Body of pancreas (tissue), 4 donors: ENCODE data around the gene MTFMT.

ENCODE experiments used
- POLR2A ChIP-seq, 3 donors: fragments of 450-650 bp; IDR thresholded peaks; one replicate each; pipeline ENCODE4 v1.6.1; 2016; ENCODE audit warnings: antibody characterized with exemption in 3 of 3, mild to moderate bottlenecking in 2 of 3
- TF ChIP-seq, protein P1 (sequence below), 7 experiments: fragments of 450-650 bp in 4 of 7; fragments of 200-600 bp in 3 of 7; sonication (generic) in 3 of 7; IDR thresholded peaks; one replicate each; pipeline ENCODE4 v1.5.1; 2016 to 2019; ENCODE audit warnings: antibody characterized with exemption in 7 of 7

DNA sequence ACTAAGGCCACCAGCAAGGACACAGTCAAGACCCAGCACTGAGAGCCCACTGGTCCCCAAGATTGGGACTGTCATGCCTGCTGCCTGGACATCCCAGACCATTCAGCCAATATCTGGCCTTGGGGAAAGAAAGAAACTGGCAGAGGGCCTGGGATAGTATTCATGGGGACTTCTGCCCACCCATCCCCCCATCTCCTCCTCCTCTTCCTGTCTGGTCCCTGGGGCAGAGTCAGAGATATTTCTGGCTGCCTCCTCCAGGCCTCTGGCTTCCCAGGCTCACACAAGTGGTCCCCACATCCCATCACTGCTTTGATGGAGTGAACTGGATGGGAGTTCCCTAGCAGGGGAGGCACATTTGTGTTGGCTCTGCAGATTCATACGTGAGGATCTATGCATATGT is 42.6 kb upstream of the MTFMT start:
- TF ChIP-seq, protein P1, sequence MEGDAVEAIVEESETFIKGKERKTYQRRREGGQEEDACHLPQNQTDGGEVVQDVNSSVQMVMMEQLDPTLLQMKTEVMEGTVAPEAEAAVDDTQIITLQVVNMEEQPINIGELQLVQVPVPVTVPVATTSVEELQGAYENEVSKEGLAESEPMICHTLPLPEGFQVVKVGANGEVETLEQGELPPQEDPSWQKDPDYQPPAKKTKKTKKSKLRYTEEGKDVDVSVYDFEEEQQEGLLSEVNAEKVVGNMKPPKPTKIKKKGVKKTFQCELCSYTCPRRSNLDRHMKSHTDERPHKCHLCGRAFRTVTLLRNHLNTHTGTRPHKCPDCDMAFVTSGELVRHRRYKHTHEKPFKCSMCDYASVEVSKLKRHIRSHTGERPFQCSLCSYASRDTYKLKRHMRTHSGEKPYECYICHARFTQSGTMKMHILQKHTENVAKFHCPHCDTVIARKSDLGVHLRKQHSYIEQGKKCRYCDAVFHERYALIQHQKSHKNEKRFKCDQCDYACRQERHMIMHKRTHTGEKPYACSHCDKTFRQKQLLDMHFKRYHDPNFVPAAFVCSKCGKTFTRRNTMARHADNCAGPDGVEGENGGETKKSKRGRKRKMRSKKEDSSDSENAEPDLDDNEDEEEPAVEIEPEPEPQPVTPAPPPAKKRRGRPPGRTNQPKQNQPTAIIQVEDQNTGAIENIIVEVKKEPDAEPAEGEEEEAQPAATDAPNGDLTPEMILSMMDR (IDR thresholded peaks at IDR 0.05): no peak
- TF ChIP-seq POLR2A (IDR thresholded peaks at IDR 0.05): no peak
